ENCODE results near the gene BRSK2. TPM values are rescaled to one million over a fixed set of nuclear protein-coding genes. Genes with fewer than 3 reads are reported as not detected.

The BRSK2 gene
- total RNA-seq, 2 donors from 2014 or later = 0.17 to 0.33 TPM

DNA sequence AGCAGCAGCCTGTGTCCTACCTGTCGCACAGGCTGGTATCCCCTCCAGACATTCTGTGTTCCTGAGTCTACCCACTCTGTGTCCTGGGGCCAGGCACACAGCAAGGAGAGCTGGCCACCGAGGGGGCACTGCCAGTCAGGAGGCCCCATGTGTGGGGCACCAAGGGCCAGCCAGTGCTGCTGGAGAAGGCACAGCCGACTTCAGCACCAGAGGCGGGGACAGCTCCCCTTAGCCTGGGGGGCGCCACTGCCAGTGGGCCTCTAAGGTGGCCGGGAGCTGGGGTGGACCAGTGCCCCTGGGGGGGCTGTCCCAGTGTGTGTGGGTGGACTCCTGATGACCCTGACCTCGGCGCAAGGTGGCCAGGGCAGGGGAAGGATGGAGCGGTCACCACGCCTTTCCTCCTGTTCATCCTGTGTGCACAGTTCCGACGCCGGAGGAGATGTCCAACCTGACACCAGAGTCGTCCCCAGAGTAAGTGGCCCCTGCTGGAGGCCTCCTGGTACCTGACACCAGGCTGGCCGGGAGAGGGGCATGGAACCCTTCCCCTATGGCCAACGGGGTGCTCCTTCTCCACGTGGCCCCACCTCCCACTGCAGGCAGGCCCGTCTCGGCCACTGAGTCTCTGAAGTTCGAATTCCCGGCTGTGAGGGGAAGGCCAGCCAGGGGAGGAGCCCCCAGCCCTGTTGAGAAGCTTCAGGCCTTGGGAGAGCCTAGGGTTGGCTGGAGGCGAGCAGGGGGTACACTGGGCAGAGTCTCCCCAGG, 61.4 kb downstream of the BRSK2 start:
- Mint-ChIP-seq H3K4me1 (ENCODE audit: low read depth in 2 of 2) (peaks cover 0 to 3% of the 10 kb centered on the region in 2 donors), H3K9me3 (no peaks in the 10 kb centered on the region), H3K36me3 (no peaks in the 10 kb centered on the region), H3K27me3 (no peaks in the 10 kb centered on the region), H3K27ac (no peak overlapping the region), H3K4me3 (no peak overlapping the region)
- DNase-seq (ENCODE audit: low spot score) (no peak), ATAC-seq (no peak)

DNA sequence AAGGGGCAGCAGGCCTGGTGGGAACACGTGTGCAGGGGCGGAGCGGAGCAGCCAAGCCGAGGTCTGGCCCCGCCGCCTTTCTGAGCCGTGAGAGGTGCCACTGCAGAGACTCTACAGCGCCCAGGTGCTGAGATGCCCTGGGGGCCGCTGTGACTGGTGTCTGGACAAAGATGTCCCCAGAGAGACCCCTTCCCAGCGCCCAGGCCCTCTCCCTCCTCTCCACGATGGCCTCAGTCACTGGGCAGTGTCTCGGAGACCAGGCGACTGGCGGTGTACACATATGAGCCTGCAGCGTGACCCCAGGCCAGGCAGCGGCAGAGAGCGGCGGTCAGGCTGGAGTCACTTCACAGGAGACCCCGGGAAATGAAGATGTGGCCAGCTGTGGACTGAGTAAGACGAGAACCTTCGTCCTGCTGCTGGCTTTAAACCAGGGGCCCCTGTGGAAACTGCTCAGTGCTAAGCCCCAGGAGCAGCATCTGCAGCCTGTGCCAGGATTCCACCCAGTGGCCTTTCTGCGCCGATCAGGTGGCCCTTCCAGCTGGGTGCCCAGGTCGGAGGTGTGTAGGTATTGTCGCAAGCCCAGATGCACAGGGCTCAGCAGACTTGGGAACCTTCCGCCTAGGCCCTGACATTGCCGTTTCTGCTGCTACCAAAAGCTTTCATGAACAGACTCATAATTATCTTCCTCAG, 62.2 kb downstream of the BRSK2 start:
- no peaks in the 10 kb centered on the region for H3K27me3 Mint-ChIP-seq
- peaks cover 0 to 5% of the 10 kb centered on the region in 2 donors for H3K4me1 Mint-ChIP-seq (ENCODE audit: low read depth in 2 of 2)
- ATAC-seq = no peak
- H3K36me3 Mint-ChIP-seq = no peaks in the 10 kb centered on the region
- no peak overlapping the region for H3K4me3 Mint-ChIP-seq
- H3K9me3 Mint-ChIP-seq = no peaks in the 10 kb centered on the region
- no peak for DNase-seq (ENCODE audit: low spot score)
- no peak overlapping the region for H3K27ac Mint-ChIP-seq

DNA sequence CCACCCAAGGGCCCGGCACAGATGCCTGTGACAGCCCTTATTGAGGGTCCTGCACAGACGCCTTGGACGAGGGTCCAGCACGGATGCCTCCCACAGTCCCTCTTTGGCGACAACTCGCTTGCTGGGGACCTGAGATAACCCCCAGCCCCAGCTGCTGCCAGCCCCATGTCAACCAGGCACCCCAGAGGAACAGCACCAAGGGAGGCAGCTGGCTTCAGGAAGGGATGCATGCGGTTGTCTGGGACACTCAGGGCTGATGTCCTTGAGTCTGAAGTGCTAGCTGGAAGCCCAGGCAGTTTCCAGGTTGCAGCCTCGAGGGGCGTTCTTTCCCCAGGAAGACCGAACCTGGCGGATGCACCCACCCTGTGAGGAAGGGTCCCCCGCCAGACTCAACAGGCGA, 63.0 kb downstream of the BRSK2 start:
- Mint-ChIP-seq H3K36me3 (no peaks in the 10 kb centered on the region), H3K9me3 (no peaks in the 10 kb centered on the region), H3K4me1 (ENCODE audit: low read depth in 2 of 2) (peaks cover 0 to 5% of the 10 kb centered on the region in 2 donors), H3K4me3 (no peak overlapping the region), H3K27ac (no peak overlapping the region), H3K27me3 (no peaks in the 10 kb centered on the region)
- DNase-seq (ENCODE audit: low spot score) = no peak
- ATAC-seq = no peak

DNA sequence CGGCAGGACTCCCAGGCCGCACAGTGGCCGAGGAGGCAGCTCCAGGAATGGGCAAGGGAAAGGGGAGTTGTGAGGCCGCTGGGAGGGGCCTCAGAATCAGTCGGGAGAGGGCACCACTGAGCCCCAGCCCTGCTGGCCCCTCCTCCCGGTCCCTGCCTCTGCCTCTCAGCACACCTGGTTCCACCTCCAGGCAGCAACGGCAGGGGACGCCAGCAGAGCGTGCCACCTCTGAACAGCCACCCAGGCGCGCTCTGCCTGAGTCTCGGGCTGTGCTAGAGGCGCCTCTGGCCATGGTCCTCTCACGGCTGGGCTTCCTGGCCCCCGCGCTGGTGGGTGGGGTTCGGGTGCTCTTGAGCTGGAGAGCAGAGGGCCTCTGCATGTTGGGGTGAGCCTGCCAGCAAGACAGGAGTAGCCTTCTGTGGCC, 63.9 kb downstream of the BRSK2 start:
- ATAC-seq = no peak
- H3K4me1 Mint-ChIP-seq (ENCODE audit: low read depth in 2 of 2) = peaks cover 0 to 5% of the 10 kb centered on the region in 2 donors
- H3K36me3 Mint-ChIP-seq = no peaks in the 10 kb centered on the region
- H3K27ac Mint-ChIP-seq = no peak overlapping the region
- no peaks in the 10 kb centered on the region for H3K9me3 Mint-ChIP-seq
- H3K27me3 Mint-ChIP-seq = no peaks in the 10 kb centered on the region
- no peak overlapping the region for H3K4me3 Mint-ChIP-seq
- DNase-seq (ENCODE audit: low spot score) = no peak

DNA sequence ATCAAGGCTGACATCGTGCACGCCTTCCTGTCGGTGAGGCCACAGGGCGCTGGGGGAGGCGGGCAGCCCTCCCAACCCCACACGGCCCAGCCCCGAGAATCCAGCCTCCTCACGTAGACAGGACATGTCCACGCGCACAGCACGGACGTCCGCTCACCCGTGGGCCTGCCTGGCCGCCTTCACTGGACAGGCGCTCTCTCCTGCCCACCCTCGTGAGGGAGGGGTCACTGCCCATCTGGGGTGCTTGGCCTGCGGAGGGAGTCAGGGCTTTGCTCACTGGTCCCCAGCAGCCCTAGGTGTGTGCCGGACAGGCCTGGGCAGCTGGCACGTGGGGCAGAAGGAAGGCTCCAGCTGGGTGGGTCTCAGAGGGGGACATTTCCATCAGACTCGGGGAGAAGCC, 64.8 kb downstream of the BRSK2 start:
- DNase-seq (ENCODE audit: low spot score) (no peak), ATAC-seq (no peak)
- Mint-ChIP-seq H3K9me3 (no peaks in the 10 kb centered on the region), H3K27me3 (no peaks in the 10 kb centered on the region), H3K36me3 (no peaks in the 10 kb centered on the region), H3K4me3 (no peak overlapping the region), H3K4me1 (ENCODE audit: low read depth in 2 of 2) (peaks cover 0 to 5% of the 10 kb centered on the region in 2 donors), H3K27ac (no peak overlapping the region)

DNA sequence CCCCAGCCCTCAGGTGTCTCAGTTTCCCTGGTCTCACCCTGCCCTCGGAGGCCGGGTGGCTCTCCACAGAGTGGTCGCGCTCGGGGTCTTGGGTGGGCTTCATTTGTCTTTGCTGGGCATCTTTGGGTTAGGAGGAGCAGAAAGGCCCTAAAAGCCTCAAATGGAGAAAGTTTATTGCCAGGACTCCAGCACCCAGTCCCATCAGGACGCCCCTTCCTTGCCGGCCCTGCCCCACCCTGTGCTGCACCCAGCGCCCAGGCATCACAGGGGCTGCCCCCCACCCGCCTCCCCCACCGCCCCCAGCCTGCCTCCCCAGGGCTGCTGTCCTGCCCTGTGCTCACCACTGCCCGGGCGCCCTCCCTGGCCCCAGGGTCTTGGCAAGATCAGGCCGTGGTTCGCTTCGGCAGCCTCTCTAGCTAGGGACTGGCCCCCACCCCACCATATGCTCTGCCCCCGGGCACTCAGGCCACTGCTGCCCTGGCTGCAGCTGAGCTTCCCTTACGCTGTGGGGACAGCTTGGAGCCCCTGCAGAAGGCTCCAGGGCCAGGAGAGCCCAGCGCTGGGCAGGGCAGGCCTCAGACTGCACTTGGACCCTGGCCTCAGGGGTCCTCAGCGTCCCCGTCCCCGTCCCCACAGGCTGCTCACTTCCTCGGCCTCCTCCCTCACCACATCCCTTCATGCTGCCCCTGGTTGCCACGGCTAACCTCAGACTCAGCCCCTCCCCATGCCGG, 65.5 kb downstream of the BRSK2 start:
- Mint-ChIP-seq H3K36me3 (no peaks in the 10 kb centered on the region), H3K27me3 (no peaks in the 10 kb centered on the region), H3K27ac (no peak overlapping the region), H3K4me1 (ENCODE audit: low read depth in 2 of 2) (peaks cover 0 to 5% of the 10 kb centered on the region in 2 donors), H3K9me3 (no peaks in the 10 kb centered on the region), H3K4me3 (no peak overlapping the region)
- DNase-seq (ENCODE audit: low spot score) (no peak), ATAC-seq (no peak)

DNA sequence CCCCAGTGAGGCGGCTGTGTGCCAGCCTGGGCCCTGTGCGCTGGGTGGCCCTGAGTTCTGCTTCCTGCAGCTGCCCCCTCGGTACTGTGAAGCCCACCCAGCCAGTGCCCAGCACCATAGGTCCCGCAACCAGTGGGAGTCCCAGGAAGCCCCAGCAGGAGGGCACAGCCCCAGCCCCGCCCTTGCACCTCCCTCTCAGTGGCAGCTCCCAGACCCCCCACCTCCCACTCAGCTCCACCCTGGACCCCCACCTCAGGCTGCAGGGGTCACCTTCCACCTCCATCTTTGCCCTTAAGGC, 66.0 kb downstream of the BRSK2 start:
- H3K4me1 Mint-ChIP-seq (ENCODE audit: low read depth in 2 of 2) = peaks cover 0 to 5% of the 10 kb centered on the region in 2 donors

DNA sequence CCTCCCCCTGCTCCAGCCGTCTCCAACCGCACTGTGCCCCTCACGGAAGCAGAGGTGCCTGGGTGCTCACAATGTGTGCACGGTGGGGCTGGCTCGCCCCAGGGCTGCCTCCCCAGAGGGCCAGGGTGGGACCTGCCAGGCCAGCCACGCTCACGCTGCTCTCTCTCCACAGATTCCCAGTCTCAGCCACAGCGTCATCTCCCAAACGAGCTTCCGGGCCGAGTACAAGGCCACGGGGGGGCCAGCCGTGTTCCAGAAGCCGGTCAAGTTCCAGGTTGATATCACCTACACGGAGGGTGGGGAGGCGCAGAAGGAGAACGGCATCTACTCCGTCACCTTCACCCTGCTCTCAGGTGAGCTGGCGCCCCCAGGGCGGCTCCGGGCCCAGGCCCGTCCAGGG, 66.4 kb downstream of the BRSK2 start:
- Mint-ChIP-seq H3K27ac (no peak overlapping the region), H3K9me3 (no peaks in the 10 kb centered on the region), H3K27me3 (no peaks in the 10 kb centered on the region), H3K36me3 (no peaks in the 10 kb centered on the region), H3K4me3 (no peak overlapping the region), H3K4me1 (ENCODE audit: low read depth in 2 of 2) (peaks cover 0 to 5% of the 10 kb centered on the region in 2 donors)
- ATAC-seq (no peak), DNase-seq (ENCODE audit: low spot score) (no peak)

More for the DNA sequence above, 66.0 kb downstream of the BRSK2 start:
- DNase-seq (ENCODE audit: low spot score) (no peak), ATAC-seq (no peak)
- H3K27me3 Mint-ChIP-seq = no peaks in the 10 kb centered on the region
- H3K9me3 Mint-ChIP-seq = no peaks in the 10 kb centered on the region
- no peak overlapping the region for H3K4me3 Mint-ChIP-seq
- H3K36me3 Mint-ChIP-seq = no peaks in the 10 kb centered on the region
- H3K27ac Mint-ChIP-seq = no peak overlapping the region

DNA sequence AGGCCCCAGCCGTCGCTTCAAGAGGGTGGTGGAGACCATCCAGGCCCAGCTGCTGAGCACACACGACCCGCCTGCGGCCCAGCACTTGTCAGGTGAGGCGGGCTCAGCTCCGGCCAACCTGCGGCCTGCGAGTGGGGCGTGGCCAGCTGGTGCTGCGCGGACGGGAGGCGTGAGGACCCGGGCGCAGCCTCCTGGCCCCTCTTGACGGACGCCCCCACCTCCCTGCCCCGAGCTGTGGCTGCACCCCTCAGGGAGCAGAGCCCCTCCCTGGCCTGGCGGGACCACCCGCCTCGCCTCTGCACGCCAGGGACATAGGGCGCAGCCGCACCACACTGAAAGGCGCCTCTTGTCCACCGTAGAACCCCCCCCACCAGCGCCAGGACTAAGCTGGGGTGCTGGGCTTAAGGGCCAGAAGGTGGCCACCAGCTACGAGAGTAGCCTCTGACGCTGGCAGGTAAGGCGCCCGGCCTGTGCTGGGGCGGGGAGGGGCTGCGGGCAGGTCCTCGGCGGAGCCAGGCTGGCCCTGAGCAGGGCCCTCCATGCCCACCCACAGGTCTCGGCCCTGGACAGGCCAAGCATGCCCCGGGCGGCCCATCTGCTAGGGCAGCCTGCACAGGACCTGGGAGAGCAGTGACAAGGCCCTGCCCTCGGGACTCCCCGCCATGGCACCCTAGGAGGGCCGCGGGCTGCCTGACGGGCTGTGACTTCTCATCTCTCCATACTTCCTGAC, 67.0 kb downstream of the BRSK2 start:
- Mint-ChIP-seq H3K27me3 (no peaks in the 10 kb centered on the region), H3K4me3 (no peak overlapping the region), H3K9me3 (no peaks in the 10 kb centered on the region), H3K36me3 (no peaks in the 10 kb centered on the region), H3K4me1 (ENCODE audit: low read depth in 2 of 2) (peaks cover 0 to 5% of the 10 kb centered on the region in 2 donors), H3K27ac (no peak overlapping the region)
- DNase-seq (ENCODE audit: low spot score) (no peak), ATAC-seq (no peak)

DNA sequence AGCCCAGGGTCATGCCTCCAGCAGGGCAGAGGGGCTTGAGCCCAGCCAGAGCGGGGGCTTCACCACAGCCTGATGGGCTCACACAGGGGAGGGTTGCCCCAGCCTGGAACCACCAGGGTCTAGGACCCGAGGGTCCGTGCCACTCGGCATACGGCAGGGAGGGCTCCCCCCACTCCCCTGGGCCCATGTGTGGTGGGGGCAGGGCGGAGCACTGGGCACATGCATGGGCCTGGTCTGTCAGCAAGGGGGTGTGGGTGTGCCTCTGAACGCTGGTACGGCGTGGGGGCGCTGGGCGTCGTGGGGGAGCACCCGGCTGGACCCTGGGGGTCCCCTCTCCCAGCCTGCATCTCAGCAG, 67.6 kb downstream of the BRSK2 start:
- no peak for ATAC-seq

DNA sequence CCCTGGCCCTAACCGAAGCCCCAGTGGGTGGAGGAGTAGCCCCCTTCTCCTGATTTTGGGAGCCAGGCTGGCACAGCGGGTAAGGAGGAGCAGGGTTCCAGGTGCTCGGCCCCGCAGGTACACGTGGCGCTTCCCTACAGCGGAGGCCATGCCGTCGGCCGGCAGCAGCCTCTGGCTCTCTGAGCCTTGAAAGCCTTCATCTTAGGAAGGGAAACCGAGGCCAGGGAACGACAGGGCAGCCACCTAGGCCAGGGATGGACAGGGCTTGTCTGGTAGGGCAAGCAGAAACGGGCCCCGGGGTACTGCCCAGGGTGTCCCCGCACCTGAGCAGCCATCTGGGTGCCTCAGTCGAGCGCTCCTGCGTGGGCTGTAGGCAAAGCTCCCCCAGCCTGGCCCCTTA, 68.1 kb downstream of the BRSK2 start:
- no peak overlapping the region for H3K27ac Mint-ChIP-seq
- H3K27me3 Mint-ChIP-seq = no peaks in the 10 kb centered on the region
- H3K4me1 Mint-ChIP-seq (ENCODE audit: low read depth in 2 of 2) = peaks cover 0 to 5% of the 10 kb centered on the region in 2 donors
- no peak for ATAC-seq
- no peak for DNase-seq (ENCODE audit: low spot score)
- H3K9me3 Mint-ChIP-seq = no peaks in the 10 kb centered on the region
- H3K36me3 Mint-ChIP-seq = no peaks in the 10 kb centered on the region
- no peak overlapping the region for H3K4me3 Mint-ChIP-seq

More for the DNA sequence above, 67.6 kb downstream of the BRSK2 start:
- Mint-ChIP-seq H3K27ac (no peak overlapping the region), H3K36me3 (no peaks in the 10 kb centered on the region), H3K4me1 (ENCODE audit: low read depth in 2 of 2) (peaks cover 0 to 5% of the 10 kb centered on the region in 2 donors), H3K9me3 (no peaks in the 10 kb centered on the region), H3K4me3 (no peak overlapping the region), H3K27me3 (no peaks in the 10 kb centered on the region)
- DNase-seq (ENCODE audit: low spot score) = no peak

DNA sequence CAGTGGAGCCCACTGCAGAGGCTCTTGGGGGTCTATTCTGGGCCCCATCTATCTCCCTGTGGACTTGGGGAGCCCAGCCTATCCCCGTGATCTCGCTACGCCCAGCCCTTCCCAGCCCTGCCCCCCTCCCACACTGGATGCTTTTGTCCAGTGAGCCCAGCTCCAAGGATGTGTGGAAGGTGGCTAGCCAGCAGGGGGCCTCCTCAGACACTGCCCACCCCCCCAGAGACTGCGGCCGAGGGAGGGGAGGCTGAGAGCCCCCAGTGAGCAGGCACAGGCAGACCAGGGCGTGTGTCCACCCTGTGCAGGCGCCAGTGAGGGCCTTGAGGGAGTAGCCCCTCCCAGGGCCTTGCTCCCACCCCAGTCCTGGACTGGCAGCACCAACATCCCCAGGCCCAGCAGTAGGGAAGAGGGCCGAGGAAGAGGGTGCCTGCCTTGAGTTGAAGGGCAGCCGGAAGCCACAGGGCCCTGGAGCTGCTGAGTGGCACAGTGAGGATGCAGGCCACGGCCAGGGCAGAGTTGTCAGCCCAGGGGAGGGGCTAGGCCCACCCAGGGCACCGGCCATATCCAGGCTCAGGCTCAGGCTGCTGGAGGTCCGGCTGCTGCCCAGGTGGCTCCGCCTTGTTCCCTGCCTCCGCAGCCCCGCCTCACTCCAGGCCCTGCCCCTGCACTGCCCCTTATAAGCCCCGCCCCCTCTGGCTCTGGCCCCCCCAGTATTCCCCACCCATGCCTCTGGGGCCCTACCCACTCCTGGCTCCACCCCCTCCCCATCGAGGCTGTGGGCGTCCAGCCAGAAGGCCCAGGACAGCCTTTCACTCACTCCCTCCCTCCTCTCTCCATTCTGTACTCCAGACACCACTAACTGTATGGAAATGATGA, 68.8 kb downstream of the BRSK2 start:
- Mint-ChIP-seq H3K36me3 (no peaks in the 10 kb centered on the region), H3K27me3 (no peaks in the 10 kb centered on the region), H3K4me1 (ENCODE audit: low read depth in 2 of 2) (peaks cover 0 to 5% of the 10 kb centered on the region in 2 donors), H3K27ac (no peak overlapping the region), H3K9me3 (no peaks in the 10 kb centered on the region), H3K4me3 (no peak overlapping the region)
- DNase-seq (ENCODE audit: low spot score) (no peak), ATAC-seq (peak in 1 of 2 donors; percentile 17)

DNA sequence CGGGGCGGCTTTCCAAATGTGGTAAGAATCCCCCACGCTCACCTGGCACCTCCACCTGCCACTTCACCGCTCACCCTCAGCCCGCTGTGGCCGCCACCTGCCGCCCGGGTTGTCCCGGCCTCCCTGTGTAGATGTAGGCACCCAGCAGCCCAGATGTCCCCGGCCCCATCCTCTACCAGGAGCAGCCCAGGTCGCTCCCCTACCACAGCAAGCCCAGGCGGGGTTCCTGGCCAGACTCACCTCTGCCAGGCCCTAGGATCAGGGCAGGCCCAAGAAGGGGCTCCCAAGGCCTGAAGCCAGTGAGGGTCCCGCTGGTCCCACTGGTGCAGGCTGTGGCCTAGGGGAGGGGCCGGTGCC, 69.5 kb downstream of the BRSK2 start:
- Mint-ChIP-seq H3K27ac (no peak overlapping the region), H3K9me3 (no peaks in the 10 kb centered on the region), H3K4me3 (no peak overlapping the region), H3K36me3 (no peaks in the 10 kb centered on the region), H3K27me3 (no peaks in the 10 kb centered on the region), H3K4me1 (ENCODE audit: low read depth in 2 of 2) (peaks cover 0 to 5% of the 10 kb centered on the region in 2 donors)
- ATAC-seq = no peak
- DNase-seq (ENCODE audit: low spot score) = no peak

All from natural killer cell treated with Interleukin-12 subunit alpha and Interleukin-12 subunit beta and Interleukin-15 and Interleukin-18, amount 100 ng/mL, for 72 hours (primary cell).